Osteoblast (primary cell): ENCODE results near the gene EPB41L3. TPM values are rescaled to one million over a fixed set of nuclear protein-coding genes. Genes with fewer than 3 reads are reported as not detected.
"Not testable (repeated sequence)": the region's sequence is repeated elsewhere in the genome, so short reads cannot be mapped to it uniquely, and the experiment has no call there.

Source experiments
- DNase-seq: peaks from one replicate; pipeline ENCODE4 v3.0.0; 2011; ENCODE audit warnings: low spot score, mixed read lengths; ENCODE audit not compliant: insufficient read length; ENCODE audit errors: missing footprints
- H2AFZ ChIP-seq: 2 replicates; pipeline ENCODE4 v1.6.0; 2011; ENCODE audit warnings: mild to moderate bottlenecking, low read length
- H3K27ac ChIP-seq: 2 replicates; pipeline ENCODE4 v1.5.1; 2011; ENCODE audit warnings: mild to moderate bottlenecking, low read depth, low read length, moderate library complexity
- H3K27me3 ChIP-seq: 2 replicates; pipeline ENCODE4 v1.6.0; 2012; ENCODE audit warnings: mild to moderate bottlenecking, control low read depth, inconsistent platforms, low read length, moderate library complexity; ENCODE audit not compliant: insufficient read depth
- H3K36me3 ChIP-seq: 2 replicates; pipeline ENCODE4 v1.5.1; 2011; ENCODE audit warnings: mild to moderate bottlenecking, low read length, control low read depth, moderate library complexity; ENCODE audit not compliant: insufficient read depth
- H3K4me1 ChIP-seq: 2 replicates; pipeline ENCODE4 v1.5.1; 2011; ENCODE audit warnings: mild to moderate bottlenecking, low read length, control low read depth, moderate library complexity; ENCODE audit not compliant: insufficient read depth
- H3K4me2 ChIP-seq: 2 replicates; pipeline ENCODE4 v1.6.0; 2011; ENCODE audit warnings: mild to moderate bottlenecking, low read length; ENCODE audit not compliant: insufficient read depth
- H3K4me3 ChIP-seq: fragments of 200-600 bp; sonication (generic); 3 replicates; pipeline ENCODE4 v1.5.1; 2012; ENCODE audit warnings: mild to moderate bottlenecking, low read length, inconsistent platforms; ENCODE audit not compliant: insufficient read depth
- H3K79me2 ChIP-seq: 2 replicates; pipeline ENCODE4 v1.6.0; 2012; ENCODE audit warnings: mild to moderate bottlenecking, low read length, control low read depth, inconsistent platforms; ENCODE audit not compliant: insufficient read depth
- H3K9me3 ChIP-seq: 2 replicates; pipeline ENCODE4 v1.5.1; 2011; ENCODE audit warnings: low read depth, low read length, control low read depth
- H4K20me1 ChIP-seq: 2 replicates; pipeline ENCODE4 v1.6.0; 2012; ENCODE audit warnings: mild to moderate bottlenecking, low read length, control low read depth; ENCODE audit not compliant: insufficient read depth
- CTCF ChIP-seq: IDR thresholded peaks from 2 replicates; pipeline ENCODE4 v1.5.1; 2011; ENCODE audit warnings: mild to moderate bottlenecking, low read depth, low read length, moderate library complexity; ENCODE audit errors: extremely low read depth
- total RNA-seq: library from RNA; depleted of rRNA; stranded (reverse); fragments of >200 nt; gene quantifications from 2 replicates; pipeline ENCODE4 v1.2.3, GENCODE V29; 2012

Gene EPB41L3
- total RNA-seq, 1 donor: 0.72 TPM

GRCh38 chr18:5582849-5583681 lies 39.3 kb upstream of the EPB41L3 start:
- no peaks in the 10 kb centered on the region for H3K27me3 ChIP-seq
- no peaks in the 10 kb centered on the region for H4K20me1 ChIP-seq
- no peak overlapping the region for H3K4me2 ChIP-seq
- TF ChIP-seq CTCF: no peak
- no peaks in the 10 kb centered on the region for H3K9me3 ChIP-seq
- no peaks in the 10 kb centered on the region for H3K79me2 ChIP-seq
- no peak overlapping the region for H3K4me3 ChIP-seq
- H3K36me3 ChIP-seq: no peaks in the 10 kb centered on the region
- no peak overlapping the region for H3K27ac ChIP-seq
- no peak for DNase-seq
- no peaks in the 10 kb centered on the region for H3K4me1 ChIP-seq
- H2AFZ ChIP-seq: no peak overlapping the region

- H3K4me3 ChIP-seq: no peak overlapping the region
- no peaks in the 10 kb centered on the region for H3K36me3 ChIP-seq
- no peaks in the 10 kb centered on the region for H3K27me3 ChIP-seq
- H3K27ac ChIP-seq: no peak overlapping the region
- no peak overlapping the region for H3K4me2 ChIP-seq
- H2AFZ ChIP-seq: no peak overlapping the region
- no peaks in the 10 kb centered on the region for H3K79me2 ChIP-seq
- H3K4me1 ChIP-seq: no peaks in the 10 kb centered on the region
- no peak for DNase-seq
- no peak for TF ChIP-seq CTCF
- H4K20me1 ChIP-seq: no peaks in the 10 kb centered on the region
- no peaks in the 10 kb centered on the region for H3K9me3 ChIP-seq
Measured at GRCh38 chr18:5582076-5582475, 38.3 kb upstream of the EPB41L3 start.

GRCh38 chr18:5574843-5575242 lies 31.0 kb upstream of the EPB41L3 start:
- H3K4me2 ChIP-seq: no peak overlapping the region
- H3K27me3 ChIP-seq: no peaks in the 10 kb centered on the region
- DNase-seq: no peak
- no peaks in the 10 kb centered on the region for H3K9me3 ChIP-seq
- H3K4me1 ChIP-seq: no peaks in the 10 kb centered on the region
- H3K36me3 ChIP-seq: no peaks in the 10 kb centered on the region
- no peak overlapping the region for H3K4me3 ChIP-seq
- H2AFZ ChIP-seq: no peak overlapping the region
- H3K79me2 ChIP-seq: no peaks in the 10 kb centered on the region
- no peak for TF ChIP-seq CTCF
- H4K20me1 ChIP-seq: no peaks in the 10 kb centered on the region
- H3K27ac ChIP-seq: no peak overlapping the region

- no peaks in the 10 kb centered on the region for H4K20me1 ChIP-seq
- no peak for DNase-seq
- no peak overlapping the region for H2AFZ ChIP-seq
- TF ChIP-seq CTCF: no peak
- no peaks in the 10 kb centered on the region for H3K79me2 ChIP-seq
- no peaks in the 10 kb centered on the region for H3K4me1 ChIP-seq
- H3K4me2 ChIP-seq: no peak overlapping the region
- H3K4me3 ChIP-seq: no peak overlapping the region
- no peaks in the 10 kb centered on the region for H3K9me3 ChIP-seq
- H3K36me3 ChIP-seq: no peaks in the 10 kb centered on the region
- no peaks in the 10 kb centered on the region for H3K27me3 ChIP-seq
- H3K27ac ChIP-seq: no peak overlapping the region
Measured at GRCh38 chr18:5571666-5572065, 27.9 kb upstream of the EPB41L3 start.

GRCh38 chr18:5570613-5571012 lies 26.8 kb upstream of the EPB41L3 start:
- not testable (repeated sequence) for H3K4me3 ChIP-seq, H3K79me2 ChIP-seq, H4K20me1 ChIP-seq, H3K36me3 ChIP-seq, H3K27ac ChIP-seq, H2AFZ ChIP-seq, H3K27me3 ChIP-seq, DNase-seq, H3K4me2 ChIP-seq, H3K9me3 ChIP-seq, H3K4me1 ChIP-seq
